Adipose tissue (tissue), 3 donors: ENCODE measurements around the gene LKAAEAR1. TPM values are rescaled to one million over a fixed set of nuclear protein-coding genes. Genes with fewer than 3 reads are reported as not detected.

Experiments used
- H3K27ac ChIP-seq: one replicate; pipeline ENCODE4 v1.5.1; 2013; ENCODE audit warnings: low read depth, low read length
- WGBS, 3 donors: extraction: QIAGEN DNeasy Blood & Tissue Kit; methylation state at CpG; one replicate each; pipeline ENCODE4 v1.1.7; 2013; 5-methylcytosine and 5-hydroxymethylcytosine counted together
- polyA plus RNA-seq, 3 donors: library from polyadenylated mRNA; stranded (reverse); fragments of 200-250 nt; gene quantifications; one replicate each; pipeline ENCODE4 v1.2.3, GENCODE V29; 2013
- donor health status: healthy with polysubstance abuse.
- donor health status: Bipolar disorder and iron deficiency.
- donor health status: healthy.

LKAAEAR1 gene
- polyA plus RNA-seq, 3 donors = 0.27 to 0.64 TPM; not detected in 1

GRCh38 chr20:64082820-64083377 is 1.3 kb downstream of the LKAAEAR1 start:
- H3K27ac ChIP-seq = no peak overlapping the region
- WGBS, 3 donors = 11 to 25% (median 21%) methylated on average over 11 to 13 of the region's 13 CpGs

GRCh38 chr20:64082126-64082731 is 2.0 kb downstream of the LKAAEAR1 start:
- WGBS, 3 donors = 22 to 36% (median 23%) methylated on average over 13 of the region's 13 CpGs
- H3K27ac ChIP-seq = no peak overlapping the region

- no peak overlapping the region for H3K27ac ChIP-seq
- WGBS, 3 donors = 85 to 87% (median 86%) methylated on average over 6 of the region's 6 CpGs
These were observed 2.6 kb downstream of the LKAAEAR1 start for GRCh38 chr20:64081624-64081964.

- H3K27ac ChIP-seq = no peak overlapping the region
- 61 to 78% (median 74%) methylated on average over 16 to 17 of the region's 17 CpGs for WGBS, 3 donors
These were observed 3.2 kb downstream of the LKAAEAR1 start for GRCh38 chr20:64080813-64081623.

- peak within 1 kb of the TSS; percentile 52 for H3K27ac ChIP-seq
- WGBS, 3 donors = 3 to 17% (median 5%) methylated on average over 41 to 62 of the region's 62 CpGs
These were observed 4.0 kb downstream of the LKAAEAR1 start, which contains the start of gene OPRL1 for GRCh38 chr20:64080013-64080812. Gene OPRL1, plus strand, starts transcription at chr20:64080082. Its CDS starts 12,639 bp downstream, at chr20:64092721.

- 0 to 1% (median 1%) methylated on average over 49 to 73 of the region's 73 CpGs for WGBS, 3 donors
- peak within 1 kb of the TSS; percentile 52 for H3K27ac ChIP-seq
These were observed 4.8 kb downstream of the LKAAEAR1 start, which contains the start of gene RGS19 for GRCh38 chr20:64079273-64080012. Gene RGS19, minus strand, starts transcription at chr20:64079518. Its CDS starts 2,632 bp downstream, at chr20:64076886.

- H3K27ac ChIP-seq = no peak overlapping the region
- whole genome bisulfite sequencing, 3 donors = 9 to 51% (median 10%) methylated on average over 3 to 4 of the region's 4 CpGs
These were observed 5.3 kb downstream of the LKAAEAR1 start for GRCh38 chr20:64078934-64079272.

GRCh38 chr20:64077876-64078551 is 6.2 kb downstream of the LKAAEAR1 start:
- WGBS, 3 donors = 29 to 80% (median 40%) methylated on average over 15 of the region's 15 CpGs
- H3K27ac ChIP-seq = no peak overlapping the region

- WGBS, 3 donors = 48 to 73% (median 60%) methylated on average over 7 of the region's 7 CpGs
- H3K27ac ChIP-seq = no peak overlapping the region
These were observed 6.7 kb downstream of the LKAAEAR1 start for GRCh38 chr20:64077541-64077875.

GRCh38 chr20:64077094-64077493 is 7.1 kb downstream of the LKAAEAR1 start:
- H3K27ac ChIP-seq = no peak overlapping the region
- 54 to 93% (median 60%) methylated on average over 8 of the region's 8 CpGs for WGBS, 3 donors

GRCh38 chr20:64076061-64076997 is 7.9 kb downstream of the LKAAEAR1 start:
- no peak overlapping the region for H3K27ac ChIP-seq
- WGBS, 3 donors = 87 to 95% (median 87%) methylated on average over 19 to 20 of the region's 22 CpGs

GRCh38 chr20:64075556-64075955 is 8.6 kb downstream of the LKAAEAR1 start:
- no peak overlapping the region for H3K27ac ChIP-seq
- WGBS, 3 donors = 87 to 92% (median 89%) methylated on average over 12 of the region's 12 CpGs

GRCh38 chr20:64074963-64075362 is 9.2 kb downstream of the LKAAEAR1 start:
- 91 to 96% (median 95%) methylated on average over 8 of the region's 8 CpGs for WGBS, 3 donors
- H3K27ac ChIP-seq = no peak overlapping the region

- WGBS, 3 donors = 90 to 95% (median 91%) methylated on average over 25 to 28 of the region's 28 CpGs
- H3K27ac ChIP-seq = no peak overlapping the region
These were observed 9.9 kb downstream of the LKAAEAR1 start for GRCh38 chr20:64074184-64074789.

GRCh38 chr20:64073476-64074183 is 10.6 kb downstream of the LKAAEAR1 start:
- WGBS, 3 donors = 91 to 93% (median 92%) methylated on average over 33 to 37 of the region's 37 CpGs
- H3K27ac ChIP-seq = no peak overlapping the region
